Hepatocyte (in vitro differentiated cells): ENCODE results near the gene PARG.
"Not testable (repeated sequence)": the region's sequence is repeated elsewhere in the genome, so short reads cannot be mapped to it uniquely, and the experiment has no call there.

ENCODE experiments used
- EZH2 ChIP-seq: fragments of 200-600 bp; sonication (generic); IDR thresholded peaks from 2 replicates; pipeline ENCODE4 v1.6.1; 2016; ENCODE audit warnings: antibody characterized with exemption, mild to moderate bottlenecking, borderline replicate concordance
- TF ChIP-seq, protein P1 (sequence below): fragments of 200-600 bp; sonication (generic); IDR thresholded peaks from 2 replicates; pipeline ENCODE4 v1.5.1; 2016; ENCODE audit warnings: antibody characterized with exemption, mild to moderate bottlenecking; ENCODE audit not compliant: poor library complexity

DNA sequence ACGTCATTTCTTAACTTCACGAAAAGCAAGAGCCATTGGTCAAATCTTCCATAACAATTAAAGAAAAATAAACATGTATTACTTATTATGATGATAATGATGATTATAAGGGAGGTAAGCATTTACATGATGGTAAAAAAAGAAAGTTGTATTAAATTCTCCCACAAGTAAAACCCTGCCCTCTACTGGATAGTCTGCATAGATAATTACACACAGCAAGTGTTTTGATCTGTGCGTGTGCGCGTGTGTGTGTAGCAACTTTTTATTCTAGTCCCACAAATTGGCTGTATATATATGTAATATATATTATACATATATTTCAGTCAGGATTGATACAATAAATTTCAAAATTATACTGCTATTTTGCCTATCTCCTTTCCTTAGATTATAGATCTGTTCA, 51.8 kb downstream of the PARG start:
- TF ChIP-seq, protein P1, sequence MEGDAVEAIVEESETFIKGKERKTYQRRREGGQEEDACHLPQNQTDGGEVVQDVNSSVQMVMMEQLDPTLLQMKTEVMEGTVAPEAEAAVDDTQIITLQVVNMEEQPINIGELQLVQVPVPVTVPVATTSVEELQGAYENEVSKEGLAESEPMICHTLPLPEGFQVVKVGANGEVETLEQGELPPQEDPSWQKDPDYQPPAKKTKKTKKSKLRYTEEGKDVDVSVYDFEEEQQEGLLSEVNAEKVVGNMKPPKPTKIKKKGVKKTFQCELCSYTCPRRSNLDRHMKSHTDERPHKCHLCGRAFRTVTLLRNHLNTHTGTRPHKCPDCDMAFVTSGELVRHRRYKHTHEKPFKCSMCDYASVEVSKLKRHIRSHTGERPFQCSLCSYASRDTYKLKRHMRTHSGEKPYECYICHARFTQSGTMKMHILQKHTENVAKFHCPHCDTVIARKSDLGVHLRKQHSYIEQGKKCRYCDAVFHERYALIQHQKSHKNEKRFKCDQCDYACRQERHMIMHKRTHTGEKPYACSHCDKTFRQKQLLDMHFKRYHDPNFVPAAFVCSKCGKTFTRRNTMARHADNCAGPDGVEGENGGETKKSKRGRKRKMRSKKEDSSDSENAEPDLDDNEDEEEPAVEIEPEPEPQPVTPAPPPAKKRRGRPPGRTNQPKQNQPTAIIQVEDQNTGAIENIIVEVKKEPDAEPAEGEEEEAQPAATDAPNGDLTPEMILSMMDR: peak; percentile 18
- TF ChIP-seq EZH2: not testable (repeated sequence)
